ENCODE measurements around the gene PHACTR3. TPM values are rescaled to one million over a fixed set of nuclear protein-coding genes. Genes with fewer than 3 reads are reported as not detected.
A peak's percentile ranks its signal among the peaks of the same experiment; 100 is the strongest.
"Not testable (repeated sequence)": the region's sequence is repeated elsewhere in the genome, so short reads cannot be mapped to it uniquely, and the experiment has no call there.

Gene PHACTR3
- total RNA-seq = 10 to 100 TPM in 4 of 7 donors, 1 to 10 TPM in 3; 7.3 to 15.0 (median 10.1) TPM
- 1 to 10 TPM; 1.4 to 2.6 (median 1.4) TPM for polyA plus RNA-seq
- long read RNA-seq, donor 1, partial matches to known transcripts = 0 of 1 reads
- long read RNA-seq, donor 1, other reads (novel, unspliced or antisense) = 0 of 1 reads
- long read RNA-seq, donor 2 = 0 reads

DNA sequence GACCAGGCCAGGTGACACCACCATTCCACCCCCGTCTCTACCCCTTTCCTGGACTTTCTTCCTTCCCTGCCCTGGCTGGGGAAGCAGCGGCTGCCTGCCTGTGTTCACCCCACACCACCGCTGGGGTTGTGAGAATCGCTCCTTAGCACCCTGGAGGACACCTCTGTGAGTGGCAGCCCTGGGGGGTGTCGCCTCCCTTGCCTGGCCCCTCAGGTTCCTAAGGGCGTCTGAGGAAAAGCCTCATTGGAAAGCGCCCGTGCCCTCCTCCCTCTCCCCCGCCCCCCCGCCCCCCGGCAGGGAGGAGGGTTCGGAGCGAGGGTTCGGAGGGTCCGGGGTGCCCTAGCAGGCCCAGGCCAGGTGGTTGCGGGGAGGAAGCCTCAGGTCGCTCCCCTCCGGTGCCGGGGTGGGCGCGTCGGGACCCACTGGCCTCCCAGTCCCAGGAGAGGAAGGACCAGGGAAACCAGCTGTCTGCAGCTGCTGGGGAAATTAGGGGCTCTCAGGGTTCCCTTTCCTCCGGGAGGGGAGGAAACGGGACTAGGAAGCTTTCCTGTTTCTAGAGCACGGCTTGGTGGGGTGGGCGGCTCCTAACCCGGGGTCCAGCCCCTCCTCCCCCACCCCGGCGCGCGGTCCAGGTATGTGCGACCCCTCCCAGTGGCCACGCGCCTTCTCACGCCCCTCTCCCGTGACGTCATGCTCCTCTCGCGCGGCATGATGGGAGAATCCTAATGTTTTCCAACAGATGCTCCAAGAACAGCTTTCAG, at the start of gene PHACTR3:
PHACTR3 (plus strand) TSS at position 760 of the 761 bp plus-strand sequence. CDS start 475 bp downstream, outside the sequence.
- WGBS, 5 donors = 6 to 15% (median 9%) methylated on average over 31 to 40 of the region's 40 CpGs
- TF ChIP-seq, protein P1, sequence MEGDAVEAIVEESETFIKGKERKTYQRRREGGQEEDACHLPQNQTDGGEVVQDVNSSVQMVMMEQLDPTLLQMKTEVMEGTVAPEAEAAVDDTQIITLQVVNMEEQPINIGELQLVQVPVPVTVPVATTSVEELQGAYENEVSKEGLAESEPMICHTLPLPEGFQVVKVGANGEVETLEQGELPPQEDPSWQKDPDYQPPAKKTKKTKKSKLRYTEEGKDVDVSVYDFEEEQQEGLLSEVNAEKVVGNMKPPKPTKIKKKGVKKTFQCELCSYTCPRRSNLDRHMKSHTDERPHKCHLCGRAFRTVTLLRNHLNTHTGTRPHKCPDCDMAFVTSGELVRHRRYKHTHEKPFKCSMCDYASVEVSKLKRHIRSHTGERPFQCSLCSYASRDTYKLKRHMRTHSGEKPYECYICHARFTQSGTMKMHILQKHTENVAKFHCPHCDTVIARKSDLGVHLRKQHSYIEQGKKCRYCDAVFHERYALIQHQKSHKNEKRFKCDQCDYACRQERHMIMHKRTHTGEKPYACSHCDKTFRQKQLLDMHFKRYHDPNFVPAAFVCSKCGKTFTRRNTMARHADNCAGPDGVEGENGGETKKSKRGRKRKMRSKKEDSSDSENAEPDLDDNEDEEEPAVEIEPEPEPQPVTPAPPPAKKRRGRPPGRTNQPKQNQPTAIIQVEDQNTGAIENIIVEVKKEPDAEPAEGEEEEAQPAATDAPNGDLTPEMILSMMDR (IDR thresholded peaks at IDR 0.05 in 8 of 11, conservative IDR thresholded peaks at IDR 0.05 in 3 of 11) = no peak
- no peak for TF ChIP-seq POLR2AphosphoS5 (IDR thresholded peaks at IDR 0.05)
- TF ChIP-seq POLR2A (IDR thresholded peaks at IDR 0.05) = no peak
- Histone ChIP-seq H3K4me3 (peak within 1 kb of the TSS in 4 of 8 donors; percentile 10 to 47 (median 22)), H3K27me3 (replicated peaks in 1 of 7) (peaks cover 0 to 99% (median 35%) of the 10 kb centered on the region in 7 donors), H3K36me3 (no peaks in the 10 kb centered on the region), H3K4me1 (peaks cover 0 to 24% (median 11%) of the 10 kb centered on the region in 6 donors), H3K27ac (no peak within 1 kb of the TSS), H3K9me3 (no peaks in the 10 kb centered on the region)
- intact Hi-C loops (cut with DNase I; ENCODE audit: low total_unique reads) = no loop called here
- no peak for DNase-seq

DNA sequence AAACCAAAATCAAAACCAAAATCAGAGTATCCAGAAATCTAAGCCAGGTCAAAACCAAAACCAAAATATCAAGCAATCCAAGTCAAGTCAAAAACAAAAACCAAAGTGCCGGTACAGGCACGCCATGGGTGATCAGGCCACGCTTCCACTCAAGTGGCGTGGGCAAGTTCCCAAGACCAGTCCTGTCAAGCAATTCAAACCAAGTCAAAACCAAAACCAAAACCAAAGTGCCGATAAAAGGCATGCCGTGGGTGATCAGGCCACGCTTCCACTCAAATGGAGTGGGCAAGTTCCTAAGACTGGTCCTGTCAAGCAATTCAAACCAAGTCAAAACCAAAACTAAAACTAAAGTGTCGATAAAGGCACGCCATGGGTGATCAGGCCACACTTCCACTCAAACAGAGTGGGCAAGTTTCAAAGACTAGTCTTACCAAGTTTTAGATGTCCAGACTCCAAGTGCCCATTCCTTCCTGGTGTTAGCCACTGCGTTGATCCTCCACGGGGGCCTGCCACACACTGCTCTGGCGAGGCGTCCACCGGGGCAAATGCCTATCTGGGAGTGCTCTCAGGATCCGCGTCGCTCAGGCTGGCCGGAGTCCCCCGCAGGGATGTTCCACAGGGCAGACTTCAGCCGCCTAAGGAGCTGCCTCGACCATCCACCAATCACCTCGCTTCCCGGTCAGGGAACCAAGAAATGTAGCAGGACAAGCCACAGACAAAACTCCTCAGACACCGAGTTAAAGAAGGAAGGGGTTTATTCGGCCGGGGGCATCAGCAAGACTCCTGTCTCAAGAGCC, 46.4 kb upstream of the PHACTR3 start:
- H3K27ac ChIP-seq; H3K4me1 ChIP-seq; H3K36me3 ChIP-seq; DNase-seq; H3K9me3 ChIP-seq; intact Hi-C loops (cut with DNase I; ENCODE audit: low total_unique reads): not testable (repeated sequence)
- peaks cover 0 to 15% (median 0%) of the 10 kb centered on the region in 7 donors for H3K27me3 ChIP-seq (replicated peaks in 1 of 7)
- peak overlapping the region in 1 of 8 donors; percentile 21 for H3K4me3 ChIP-seq
- 83 to 91% (median 89%) methylated on average over 22 to 26 of the region's 26 CpGs for WGBS, 5 donors

DNA sequence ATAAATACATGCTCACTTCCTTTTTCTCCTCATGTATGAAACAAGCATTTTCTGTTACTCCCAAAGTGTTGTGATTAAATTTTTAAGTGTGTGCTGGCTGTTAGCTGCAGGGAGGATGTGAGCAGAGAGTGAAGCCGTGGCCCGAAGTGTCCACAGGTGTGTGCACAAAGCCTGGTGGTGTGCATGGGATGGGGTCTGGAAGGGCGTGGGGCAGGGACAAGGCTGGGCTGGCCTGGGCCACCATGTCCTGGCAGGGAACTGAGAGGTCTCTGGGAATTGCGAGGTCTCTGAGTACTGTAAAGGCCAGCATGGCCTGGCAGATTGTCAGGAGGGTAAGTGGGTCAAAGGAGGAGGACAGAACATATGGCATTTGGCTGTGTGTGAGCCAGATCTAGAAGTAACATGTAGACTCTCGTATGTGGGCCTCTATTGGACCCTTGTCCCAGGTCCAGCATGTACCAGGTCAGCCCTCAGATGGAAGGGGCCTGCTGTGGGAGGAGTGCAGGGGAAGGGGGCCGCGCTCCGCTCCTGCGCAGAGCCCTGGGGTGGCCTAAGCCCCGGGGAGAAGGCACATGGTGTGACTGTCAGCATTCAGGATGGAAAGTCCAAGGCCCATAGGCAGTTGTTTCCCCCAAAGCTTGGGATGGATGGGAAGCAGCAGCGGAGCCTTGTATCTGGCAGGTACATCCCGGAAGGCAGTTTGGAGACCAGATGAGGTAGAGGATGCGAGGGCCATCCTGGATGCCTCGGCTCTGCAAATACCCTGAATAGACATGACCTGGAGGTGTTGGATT, 45.1 kb upstream of the PHACTR3 start:
- no peak for DNase-seq
- Histone ChIP-seq H3K36me3 (no peaks in the 10 kb centered on the region), H3K27ac (no peak overlapping the region), H3K4me1 (no peaks in the 10 kb centered on the region), H3K9me3 (no peaks in the 10 kb centered on the region), H3K4me3 (no peak overlapping the region), H3K27me3 (replicated peaks in 1 of 7) (peaks cover 0 to 15% (median 0%) of the 10 kb centered on the region in 7 donors)
- TF ChIP-seq, protein P1 (IDR thresholded peaks at IDR 0.05 in 8 of 11, conservative IDR thresholded peaks at IDR 0.05 in 3 of 11) = no peak
- TF ChIP-seq POLR2AphosphoS5 (IDR thresholded peaks at IDR 0.05) (no peak), POLR2A (IDR thresholded peaks at IDR 0.05) (no peak)
- 85 to 94% (median 87%) methylated on average over 14 of the region's 14 CpGs for WGBS, 5 donors
- intact Hi-C loops (cut with DNase I; ENCODE audit: low total_unique reads) = no loop called here

DNA sequence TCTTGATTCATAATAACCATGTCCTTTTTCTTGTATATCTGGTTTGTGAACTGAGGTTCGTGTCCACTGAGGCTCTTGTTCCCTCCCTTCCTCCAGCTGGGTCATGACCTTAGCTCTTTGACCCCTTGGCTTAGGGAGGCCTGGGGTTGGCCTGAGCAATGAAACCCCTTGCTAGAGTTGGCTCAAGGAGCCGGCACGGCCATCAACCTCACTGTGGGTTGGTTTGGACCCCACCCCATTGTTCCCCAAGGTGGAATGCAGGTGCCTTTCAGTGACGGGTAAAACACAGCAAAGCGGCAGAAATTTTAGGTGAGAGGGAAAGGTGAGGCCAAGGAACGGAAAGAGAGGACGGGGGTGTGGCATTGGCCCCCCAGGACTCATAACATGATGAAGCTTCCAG, 44.5 kb upstream of the PHACTR3 start:
- Histone ChIP-seq H3K9me3 (no peaks in the 10 kb centered on the region), H3K4me1 (no peaks in the 10 kb centered on the region), H3K36me3 (no peaks in the 10 kb centered on the region), H3K27me3 (replicated peaks in 1 of 7) (peaks cover 0 to 15% (median 0%) of the 10 kb centered on the region in 7 donors), H3K4me3 (no peak overlapping the region), H3K27ac (no peak overlapping the region)
- TF ChIP-seq, protein P1 (IDR thresholded peaks at IDR 0.05 in 8 of 11, conservative IDR thresholded peaks at IDR 0.05 in 3 of 11) = no peak
- TF ChIP-seq POLR2AphosphoS5 (IDR thresholded peaks at IDR 0.05) (no peak), POLR2A (IDR thresholded peaks at IDR 0.05) (no peak)
- intact Hi-C loops (cut with DNase I; ENCODE audit: low total_unique reads) = no loop called here
- WGBS, 5 donors = 84 to 96% (median 86%) methylated on average over 7 of the region's 7 CpGs
- DNase-seq = no peak

Measured in spleen (tissue), 13 donors.